HFF-Myc (cell line): ENCODE measurements around the gene TEX51.

ENCODE experiments used
- DNase-seq: peaks from one replicate; pipeline ENCODE4 v3.0.0-alpha.2; 2011; ENCODE audit warnings: low read depth; ENCODE audit errors: extremely low read depth
- H3K4me3 ChIP-seq: replicated peaks from 2 replicates; pipeline ENCODE4 v1.5.1; 2011; ENCODE audit warnings: low read depth, mild to moderate bottlenecking, control low read depth, low read length
- CTCF ChIP-seq: IDR thresholded peaks from 2 replicates; pipeline ENCODE4 v1.5.1; 2012; ENCODE audit warnings: mild to moderate bottlenecking, low read depth, low read length, control low read depth; ENCODE audit errors: missing control alignments

The TEX51 gene

GRCh38 chr2:126902152-126902835, 3.6 kb downstream of the TEX51 start:
- no peak for TF ChIP-seq CTCF
- no peak overlapping the region for H3K4me3 ChIP-seq
- no peak for DNase-seq

- no peak overlapping the region for H3K4me3 ChIP-seq
- no peak for TF ChIP-seq CTCF
- DNase-seq, result no peak
These were observed 4.2 kb downstream of the TEX51 start for GRCh38 chr2:126902859-126903258.

GRCh38 chr2:126905991-126906390, 7.3 kb downstream of the TEX51 start:
- DNase-seq, result no peak
- no peak for TF ChIP-seq CTCF
- H3K4me3 ChIP-seq, result no peak overlapping the region

- TF ChIP-seq CTCF, result no peak
- no peak overlapping the region for H3K4me3 ChIP-seq
- DNase-seq, result no peak
These were observed 8.1 kb downstream of the TEX51 start for GRCh38 chr2:126906781-126907180.

- no peak overlapping the region for H3K4me3 ChIP-seq
- DNase-seq, result no peak
- TF ChIP-seq CTCF, result no peak
These were observed 9.0 kb downstream of the TEX51 start for GRCh38 chr2:126907671-126908070.

- H3K4me3 ChIP-seq, result no peak overlapping the region
- no peak for DNase-seq
- TF ChIP-seq CTCF, result no peak
These were observed 10.1 kb downstream of the TEX51 start for GRCh38 chr2:126908721-126909177.

GRCh38 chr2:126909366-126909765, 10.7 kb downstream of the TEX51 start:
- H3K4me3 ChIP-seq, result no peak overlapping the region
- no peak for DNase-seq
- TF ChIP-seq CTCF, result no peak
